Right lobe of liver (tissue), 4 donors: Measurements from ENCODE around the gene TNK1.

Source experiments
- POLR2A ChIP-seq: fragments of 450-650 bp; IDR thresholded peaks from one replicate; pipeline ENCODE4 v1.6.1; 2017; ENCODE audit warnings: antibody characterized with exemption, mild to moderate bottlenecking
- TF ChIP-seq, protein P1 (sequence below), 4 donors: fragments of 200-600 bp in 3 of 4; fragments of 450-650 bp in 1 of 4; IDR thresholded peaks; one replicate each; pipeline versions ENCODE4 v1.5.1 to v1.8.0; 2016 to 2022; ENCODE audit warnings: antibody characterized with exemption in 4 of 4, mild to moderate bottlenecking in 2 of 4
- donor health status: DM: no; HTN: no; CAD: no.
- donor health status: DM: no; HTN: no; CAD: no.
- donor health status: DM: no; HTN: yes; CAD: no.

DNA sequence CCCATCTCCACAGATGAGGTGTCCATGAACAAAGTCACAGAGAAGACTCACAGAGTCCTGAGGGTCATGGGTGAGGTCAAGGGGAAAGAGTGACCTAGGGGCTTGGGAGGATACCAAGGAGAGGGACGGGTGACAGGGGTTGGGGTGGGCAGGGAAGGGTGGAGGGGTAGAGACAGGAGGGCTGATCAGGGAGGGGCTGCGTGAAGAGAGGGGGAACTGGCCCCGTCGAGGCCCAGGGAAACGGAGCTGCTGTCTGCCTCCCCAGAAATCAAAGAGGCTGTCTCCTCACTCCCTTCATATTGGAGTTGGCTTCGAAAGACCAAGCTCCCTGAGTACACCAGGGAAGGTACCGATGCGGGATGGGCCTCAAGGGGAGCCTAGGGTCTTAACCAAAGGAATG is 25.3 kb upstream of the TNK1 start:
- TF ChIP-seq, protein P1, sequence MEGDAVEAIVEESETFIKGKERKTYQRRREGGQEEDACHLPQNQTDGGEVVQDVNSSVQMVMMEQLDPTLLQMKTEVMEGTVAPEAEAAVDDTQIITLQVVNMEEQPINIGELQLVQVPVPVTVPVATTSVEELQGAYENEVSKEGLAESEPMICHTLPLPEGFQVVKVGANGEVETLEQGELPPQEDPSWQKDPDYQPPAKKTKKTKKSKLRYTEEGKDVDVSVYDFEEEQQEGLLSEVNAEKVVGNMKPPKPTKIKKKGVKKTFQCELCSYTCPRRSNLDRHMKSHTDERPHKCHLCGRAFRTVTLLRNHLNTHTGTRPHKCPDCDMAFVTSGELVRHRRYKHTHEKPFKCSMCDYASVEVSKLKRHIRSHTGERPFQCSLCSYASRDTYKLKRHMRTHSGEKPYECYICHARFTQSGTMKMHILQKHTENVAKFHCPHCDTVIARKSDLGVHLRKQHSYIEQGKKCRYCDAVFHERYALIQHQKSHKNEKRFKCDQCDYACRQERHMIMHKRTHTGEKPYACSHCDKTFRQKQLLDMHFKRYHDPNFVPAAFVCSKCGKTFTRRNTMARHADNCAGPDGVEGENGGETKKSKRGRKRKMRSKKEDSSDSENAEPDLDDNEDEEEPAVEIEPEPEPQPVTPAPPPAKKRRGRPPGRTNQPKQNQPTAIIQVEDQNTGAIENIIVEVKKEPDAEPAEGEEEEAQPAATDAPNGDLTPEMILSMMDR (IDR thresholded peaks at IDR 0.05), result no peak
- TF ChIP-seq POLR2A, result no peak
